Liver (tissue), 3 donors: ENCODE measurements around the gene POTEC.
"Not testable (repeated sequence)": the region's sequence is repeated elsewhere in the genome, so short reads cannot be mapped to it uniquely, and the experiment has no call there.

Experiments
- ATF3 ChIP-seq: IDR thresholded peaks from 2 replicates; pipeline ENCODE4 v1.6.1; 2016; ENCODE audit warnings: antibody characterized with exemption
- CTCF ChIP-seq: fragments of 150-350 bp; IDR thresholded peaks from 2 replicates; pipeline ENCODE4 v1.5.1; 2017; ENCODE audit warnings: improper control_type of control experiment, low read depth, low read length; ENCODE audit not compliant: missing input control
- FOXA2 ChIP-seq: IDR thresholded peaks from 2 replicates; pipeline ENCODE4 v1.6.1; 2016; ENCODE audit warnings: antibody characterized with exemption
- HNF4A ChIP-seq, 2 donors: conservative IDR thresholded peaks; 2 replicates each; pipeline ENCODE4 v1.6.1; 2016; ENCODE audit warnings: antibody characterized with exemption in 2 of 2, mild to moderate bottlenecking in 2 of 2
- JUND ChIP-seq, 2 donors: IDR thresholded peaks; 2 replicates each; pipeline ENCODE4 v1.6.1; 2016; ENCODE audit warnings: antibody characterized with exemption in 2 of 2
- MAX ChIP-seq: IDR thresholded peaks from 2 replicates; pipeline ENCODE4 v1.6.1; 2016; ENCODE audit warnings: antibody characterized with exemption
- NR2F2 ChIP-seq: IDR thresholded peaks from 2 replicates; pipeline ENCODE4 v1.6.1; 2016; ENCODE audit warnings: antibody characterized with exemption
- RAD21 ChIP-seq, 2 donors: IDR thresholded peaks; 2 replicates each; pipeline ENCODE4 v1.6.1; 2016; ENCODE audit warnings: antibody characterized with exemption in 2 of 2, mild to moderate bottlenecking in 2 of 2
- REST ChIP-seq: IDR thresholded peaks from 2 replicates; pipeline ENCODE4 v1.6.1; 2016; ENCODE audit warnings: antibody characterized with exemption, mild to moderate bottlenecking
- RXRA ChIP-seq, 2 donors: IDR thresholded peaks; 2 replicates each; pipeline ENCODE4 v1.6.1; 2017 to 2018; ENCODE audit warnings: antibody characterized with exemption in 2 of 2, mild to moderate bottlenecking in 1 of 2
- SP1 ChIP-seq: IDR thresholded peaks from 2 replicates; pipeline ENCODE4 v1.6.1; 2018; ENCODE audit warnings: antibody characterized with exemption, mild to moderate bottlenecking
- TAF1 ChIP-seq: conservative IDR thresholded peaks from 2 replicates; pipeline ENCODE4 v1.6.1; 2016; ENCODE audit warnings: antibody characterized with exemption, mild to moderate bottlenecking
- YY1 ChIP-seq: IDR thresholded peaks from 2 replicates; pipeline ENCODE4 v1.6.1; 2016; ENCODE audit warnings: antibody characterized with exemption, mild to moderate bottlenecking
- donor health status: healthy.
- donor health status: healthy.

- not testable (repeated sequence) for TF ChIP-seq CTCF; ATF3; RAD21 (IDR thresholded peaks at IDR 0.05); FOXA2; REST; RXRA (IDR thresholded peaks at IDR 0.05); MAX; JUND (IDR thresholded peaks at IDR 0.05); YY1; NR2F2; HNF4A (conservative IDR thresholded peaks at IDR 0.05); TAF1; SP1
These were observed 64.3 kb downstream of the POTEC start for GRCh38 chr18:14479076-14479475.
